Left hindlimb (tissue), 1 donor: ENCODE data around the gene TTC1.
"Not testable (repeated sequence)": the region's sequence is repeated elsewhere in the genome, so short reads cannot be mapped to it uniquely, and the experiment has no call there.

Source experiments
- DNase-seq: peaks from one replicate; pipeline ENCODE4 v3.0.0-alpha.2; 2018

Gene TTC1

GRCh38 chr5:160008877-160009590 is at the start of gene TTC1:
TTC1 (plus strand) TSS chr5:160009139; CDS start chr5:160010529, 1,390 bp downstream.
- DNase-seq = peak; percentile 95

- no peak for DNase-seq
Measured at GRCh38 chr5:159961176-159962160, 47.5 kb upstream of the TTC1 start.

GRCh38 chr5:159962214-159962613 is 46.7 kb upstream of the TTC1 start:
- DNase-seq = no peak

GRCh38 chr5:159963935-159964334 is 45.0 kb upstream of the TTC1 start:
- no peak for DNase-seq

- DNase-seq = peak; percentile 66
Measured at GRCh38 chr5:159965031-159965837, 43.7 kb upstream of the TTC1 start.

- DNase-seq = not testable (repeated sequence)
Measured at GRCh38 chr5:159965838-159966128, 43.2 kb upstream of the TTC1 start.

- DNase-seq = no peak
Measured at GRCh38 chr5:159969966-159970365, 39.0 kb upstream of the TTC1 start.

- no peak for DNase-seq
Measured at GRCh38 chr5:159971038-159971437, 37.9 kb upstream of the TTC1 start.

GRCh38 chr5:159971514-159971913 is 37.4 kb upstream of the TTC1 start:
- no peak for DNase-seq

- DNase-seq = no peak
Measured at GRCh38 chr5:159971931-159972461, 36.9 kb upstream of the TTC1 start.

- DNase-seq = no peak
Measured at GRCh38 chr5:159972538-159973362, 36.2 kb upstream of the TTC1 start.

- no peak for DNase-seq
Measured at GRCh38 chr5:159975462-159976019, 33.4 kb upstream of the TTC1 start.

GRCh38 chr5:159976921-159977320 is 32.0 kb upstream of the TTC1 start:
- DNase-seq = no peak

- DNase-seq = no peak
Measured at GRCh38 chr5:159978358-159978757, 30.6 kb upstream of the TTC1 start.

GRCh38 chr5:159982421-159983173 is 26.3 kb upstream of the TTC1 start:
- no peak for DNase-seq

GRCh38 chr5:159987031-159987674 is 21.8 kb upstream of the TTC1 start:
- DNase-seq = peak; percentile 50

GRCh38 chr5:159990506-159990905 is 18.4 kb upstream of the TTC1 start:
- DNase-seq = no peak

GRCh38 chr5:159992566-159992965 is 16.4 kb upstream of the TTC1 start:
- no peak for DNase-seq

- no peak for DNase-seq
Measured at GRCh38 chr5:159993194-159993593, 15.7 kb upstream of the TTC1 start.

- no peak for DNase-seq
Measured at GRCh38 chr5:159995907-159996306, 13.0 kb upstream of the TTC1 start.
